ENCODE data around the gene HES5.

HES5 gene

GRCh38 chr1:2481885-2482284, 48.2 kb downstream of the HES5 start:
- no peaks in the 10 kb centered on the region for H3K27me3 ChIP-seq (ENCODE audit: control insufficient read depth, insufficient read depth, low read length)
- H3K4me1 ChIP-seq (ENCODE audit: control insufficient read depth, insufficient read depth, low read length): no peaks in the 10 kb centered on the region
- H3K9me3 ChIP-seq (ENCODE audit: control insufficient read depth, low read length): no peaks in the 10 kb centered on the region
- no peak overlapping the region for H3K4me3 ChIP-seq (ENCODE audit: low read length)
- H3K36me3 ChIP-seq (ENCODE audit: control insufficient read depth, insufficient read depth, low read length): no peaks in the 10 kb centered on the region
- H3K9ac ChIP-seq (ENCODE audit: low read length): no peak overlapping the region

GRCh38 chr1:2480986-2481364, 49.1 kb downstream of the HES5 start:
- H3K27me3 ChIP-seq (ENCODE audit: control insufficient read depth, insufficient read depth, low read length): no peaks in the 10 kb centered on the region
- no peaks in the 10 kb centered on the region for H3K36me3 ChIP-seq (ENCODE audit: control insufficient read depth, insufficient read depth, low read length)
- no peak overlapping the region for H3K9ac ChIP-seq (ENCODE audit: low read length)
- H3K4me3 ChIP-seq (ENCODE audit: low read length): no peak overlapping the region
- H3K9me3 ChIP-seq (ENCODE audit: control insufficient read depth, low read length): no peaks in the 10 kb centered on the region
- H3K4me1 ChIP-seq (ENCODE audit: control insufficient read depth, insufficient read depth, low read length): no peaks in the 10 kb centered on the region

- H3K4me3 ChIP-seq (ENCODE audit: low read length): no peak overlapping the region
- no peaks in the 10 kb centered on the region for H3K4me1 ChIP-seq (ENCODE audit: control insufficient read depth, insufficient read depth, low read length)
- H3K9me3 ChIP-seq (ENCODE audit: control insufficient read depth, low read length): no peaks in the 10 kb centered on the region
- no peaks in the 10 kb centered on the region for H3K36me3 ChIP-seq (ENCODE audit: control insufficient read depth, insufficient read depth, low read length)
- H3K27me3 ChIP-seq (ENCODE audit: control insufficient read depth, insufficient read depth, low read length): no peaks in the 10 kb centered on the region
- no peak overlapping the region for H3K9ac ChIP-seq (ENCODE audit: low read length)
Measured at GRCh38 chr1:2480236-2480985, 49.7 kb downstream of the HES5 start.

- no peaks in the 10 kb centered on the region for H3K9me3 ChIP-seq (ENCODE audit: control insufficient read depth, low read length)
- no peaks in the 10 kb centered on the region for H3K36me3 ChIP-seq (ENCODE audit: control insufficient read depth, insufficient read depth, low read length)
- H3K9ac ChIP-seq (ENCODE audit: low read length): no peak overlapping the region
- H3K4me3 ChIP-seq (ENCODE audit: low read length): no peak overlapping the region
- no peaks in the 10 kb centered on the region for H3K27me3 ChIP-seq (ENCODE audit: control insufficient read depth, insufficient read depth, low read length)
- no peaks in the 10 kb centered on the region for H3K4me1 ChIP-seq (ENCODE audit: control insufficient read depth, insufficient read depth, low read length)
Measured at GRCh38 chr1:2479618-2480017, 50.4 kb downstream of the HES5 start.

- no peaks in the 10 kb centered on the region for H3K36me3 ChIP-seq (ENCODE audit: control insufficient read depth, insufficient read depth, low read length)
- no peaks in the 10 kb centered on the region for H3K27me3 ChIP-seq (ENCODE audit: control insufficient read depth, insufficient read depth, low read length)
- no peak overlapping the region for H3K4me3 ChIP-seq (ENCODE audit: low read length)
- H3K4me1 ChIP-seq (ENCODE audit: control insufficient read depth, insufficient read depth, low read length): no peaks in the 10 kb centered on the region
- H3K9ac ChIP-seq (ENCODE audit: low read length): no peak overlapping the region
- H3K9me3 ChIP-seq (ENCODE audit: control insufficient read depth, low read length): no peaks in the 10 kb centered on the region
Measured at GRCh38 chr1:2479186-2479585, 50.9 kb downstream of the HES5 start.

Data from mucosa of stomach (tissue), 1 donor.